SU-DHL-6 (cell line): Measurements from ENCODE around the gene GPR132.
"Not testable (repeated sequence)": the region's sequence is repeated elsewhere in the genome, so short reads cannot be mapped to it uniquely, and the experiment has no call there.

Experiments
- EZH2phosphoT487 ChIP-seq: fragments of 200-600 bp; sonication (generic), shearing (Covaris generic); conservative IDR thresholded peaks from 2 replicates; pipeline ENCODE4 v1.6.1; 2018; ENCODE audit warnings: mild to moderate bottlenecking, antibody characterized with exemption, low read length, moderate library complexity, mixed read lengths
- TF ChIP-seq, protein P1 (sequence below): fragments of 200-600 bp; sonication (generic); IDR thresholded peaks from one replicate; pipeline ENCODE4 v1.5.1; 2017; ENCODE audit warnings: antibody characterized with exemption, mild to moderate bottlenecking, low read length, moderate library complexity; ENCODE audit not compliant: insufficient read depth, poor library complexity, severe bottlenecking

GRCh38 chr14:105033412-105033900 is 31.8 kb downstream of the GPR132 start:
- TF ChIP-seq, protein P1, sequence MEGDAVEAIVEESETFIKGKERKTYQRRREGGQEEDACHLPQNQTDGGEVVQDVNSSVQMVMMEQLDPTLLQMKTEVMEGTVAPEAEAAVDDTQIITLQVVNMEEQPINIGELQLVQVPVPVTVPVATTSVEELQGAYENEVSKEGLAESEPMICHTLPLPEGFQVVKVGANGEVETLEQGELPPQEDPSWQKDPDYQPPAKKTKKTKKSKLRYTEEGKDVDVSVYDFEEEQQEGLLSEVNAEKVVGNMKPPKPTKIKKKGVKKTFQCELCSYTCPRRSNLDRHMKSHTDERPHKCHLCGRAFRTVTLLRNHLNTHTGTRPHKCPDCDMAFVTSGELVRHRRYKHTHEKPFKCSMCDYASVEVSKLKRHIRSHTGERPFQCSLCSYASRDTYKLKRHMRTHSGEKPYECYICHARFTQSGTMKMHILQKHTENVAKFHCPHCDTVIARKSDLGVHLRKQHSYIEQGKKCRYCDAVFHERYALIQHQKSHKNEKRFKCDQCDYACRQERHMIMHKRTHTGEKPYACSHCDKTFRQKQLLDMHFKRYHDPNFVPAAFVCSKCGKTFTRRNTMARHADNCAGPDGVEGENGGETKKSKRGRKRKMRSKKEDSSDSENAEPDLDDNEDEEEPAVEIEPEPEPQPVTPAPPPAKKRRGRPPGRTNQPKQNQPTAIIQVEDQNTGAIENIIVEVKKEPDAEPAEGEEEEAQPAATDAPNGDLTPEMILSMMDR: not testable (repeated sequence)
- not testable (repeated sequence) for TF ChIP-seq EZH2phosphoT487
